ENCODE measurements around the gene SVOP. TPM values are rescaled to one million over a fixed set of nuclear protein-coding genes. Genes with fewer than 3 reads are reported as not detected.

The SVOP gene
- total and polyA plus RNA-seq, 2 of the 4 experiments (the other 2 are of a cell fraction), result not detected

- H3K4ac ChIP-seq (ENCODE audit: low read depth, low read length), result no peak overlapping the region
- ATAC-seq (ENCODE audit: low read depth) (no peak; the same call in 1 of the 2 replicates), DNase-seq (no peak)
- dilution Hi-C loops (cut with HindIII; ENCODE audit: low sequenced_read_pairs, unreplicated experiment) (no loop called here), intact Hi-C loops (cut with micrococcal nuclease) (no loop called here), in situ Hi-C loops (cut with MboI; ENCODE audit: low sequenced_read_pairs) (no loop called here)
- no peak overlapping the region for H4K8ac ChIP-seq (ENCODE audit: low read depth in 2 of 2, low read length in 2 of 2)
- no peak overlapping the region for H3K4me2 ChIP-seq (ENCODE audit: low read depth, low read length)
- H3K9me3 ChIP-seq (ENCODE audit: control insufficient read depth, insufficient read depth, low read length), result no peaks in the 10 kb centered on the region
- H3K4me1 ChIP-seq (ENCODE audit: control insufficient read depth, insufficient read depth, low read length), result no peaks in the 10 kb centered on the region
- H3K27ac ChIP-seq (ENCODE audit: insufficient read depth, low read length), result no peak overlapping the region
- POLR2A ChIA-PET (ENCODE audit: unreplicated experiment), result no interaction called here
- no peak overlapping the region for H2AFZ ChIP-seq (replicated peaks; ENCODE audit: low read length, poor library complexity)
- H4K20me1 ChIP-seq (ENCODE audit: insufficient read depth, low read length), result no peaks in the 10 kb centered on the region
- no peaks in the 10 kb centered on the region for H3K36me3 ChIP-seq (ENCODE audit: control insufficient read depth, insufficient read depth, low read length)
- H4K91ac ChIP-seq (ENCODE audit: insufficient read depth, low read depth, low read length), result no peak overlapping the region
- WGBS, 2 experiments (ENCODE audit: extremely low coverage in 2 of 2, insufficient read length in 1 of 2), result 100% methylated on average over 1 of the region's 7 CpGs; no CpG with 5 or more reads in 1 of the 2 experiments
- no peak overlapping the region for H2BK20ac ChIP-seq (ENCODE audit: low read depth, low read length)
- H2BK5ac ChIP-seq (ENCODE audit: low read depth, low read length, poor library complexity, severe bottlenecking), result no peak overlapping the region
- H3K79me1 ChIP-seq (ENCODE audit: low read depth in 1 of 2, low read length in 2 of 2), result no peaks in the 10 kb centered on the region
- no peak overlapping the region for H2AK9ac ChIP-seq (replicated peaks; ENCODE audit: low read depth, low read length, poor library complexity)
- no peak overlapping the region for H3K9ac ChIP-seq (ENCODE audit: low read depth, low read length)
- H3K18ac ChIP-seq (ENCODE audit: low read depth, low read length), result no peak overlapping the region
- no peak overlapping the region for H3K4me3 ChIP-seq (ENCODE audit: insufficient read depth, low read depth, low read length)
- H4K5ac ChIP-seq (ENCODE audit: low read depth, low read length), result no peak overlapping the region
- H2BK15ac ChIP-seq (ENCODE audit: low read depth, low read length), result no peak overlapping the region
- H3K9me1 ChIP-seq (ENCODE audit: insufficient read depth, low read length), result no peaks in the 10 kb centered on the region
- H3K23ac ChIP-seq (ENCODE audit: low read depth, low read length), result no peak overlapping the region
- no TSS peak for BruUV-seq (replicated peaks)
- CTCF ChIA-PET, result interaction anchor here (1.0 kb wide), 1 partner anchor 14 kb away, joined by 4 read pairs; no protein-coding TSS in a partner anchor
- H2AK5ac ChIP-seq (ENCODE audit: low read depth, low read length), result no peak overlapping the region
- no peak overlapping the region for H2BK120ac ChIP-seq (ENCODE audit: low read depth, low read length)
- H3K56ac ChIP-seq (ENCODE audit: extremely low read depth, insufficient read depth, low read length), result no peak overlapping the region
- H3K14ac ChIP-seq (replicated peaks; ENCODE audit: low read depth, low read length), result no peak overlapping the region
- peaks cover 2% of the 10 kb centered on the region; the same call in 1 of the 2 replicates for H3K27me3 ChIP-seq (ENCODE audit: control insufficient read depth, insufficient read depth, low read length)
- TF ChIP-seq FOS (IDR thresholded peaks at IDR 0.05; ENCODE audit: low read depth, low read length) (no peak), NFE2L2 (IDR thresholded peaks at IDR 0.05; ENCODE audit: low read depth, low read length) (no peak), ELK1 (IDR thresholded peaks at IDR 0.05; ENCODE audit: borderline replicate concordance, low read depth, low read length) (no peak), CTCF (conservative IDR thresholded peaks at IDR 0.05; ENCODE audit: low read depth, low read length) (no peak), MXI1 (IDR thresholded peaks at IDR 0.05; ENCODE audit: borderline replicate concordance, low read depth, low read length) (no peak), RFX5 (IDR thresholded peaks at IDR 0.05; ENCODE audit: low read depth, low read length) (no peak), BHLHE40 (IDR thresholded peaks at IDR 0.05; ENCODE audit: low read depth, low read length) (no peak), MAFK (IDR thresholded peaks at IDR 0.05; ENCODE audit: low read depth, low read length) (no peak), RAD21 (IDR thresholded peaks at IDR 0.05; ENCODE audit: low read length) (no peak), RCOR1 (IDR thresholded peaks at IDR 0.05; ENCODE audit: insufficient replicate concordance, low read length) (no peak), CEBPB (IDR thresholded peaks at IDR 0.05; ENCODE audit: low read depth, low read length) (no peak), CHD1 (IDR thresholded peaks at IDR 0.05; ENCODE audit: low read depth, low read length) (no peak), USF2 (IDR thresholded peaks at IDR 0.05; ENCODE audit: low read depth, low read length) (no peak), SMC3 (IDR thresholded peaks at IDR 0.05; ENCODE audit: low read depth, low read length) (no peak)
Measured at GRCh38 chr12:109033239-109034196, 12.7 kb upstream of the SVOP start.
